NOMO-1 (cell line): ENCODE results near the gene CNGA2.

ENCODE experiments used
- DNase-seq, 2 experiments: peaks; one replicate each; lab custom pipeline; 2025; ENCODE audit not compliant: unreplicated experiment in 2 of 2; lab: John Stamatoyannopoulos, UW

The CNGA2 gene

DNA sequence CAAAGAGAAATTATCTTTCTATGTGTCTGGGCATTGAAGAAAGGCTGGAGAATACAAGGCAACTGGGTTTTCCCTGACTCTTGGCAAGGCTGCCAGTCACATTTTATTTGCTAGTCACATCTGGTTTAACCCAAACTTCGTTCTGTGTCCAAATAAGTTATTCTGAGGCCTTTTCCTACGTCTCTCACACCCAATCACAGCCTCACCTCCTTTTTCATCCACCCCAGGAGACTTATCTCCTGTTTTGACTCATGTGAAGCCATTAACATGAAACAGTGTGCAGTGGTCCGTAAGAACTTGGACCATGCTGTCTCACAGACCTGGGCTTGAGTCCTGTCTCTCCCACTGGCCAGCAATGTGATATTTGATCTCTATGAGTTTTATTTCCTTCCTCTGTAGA lies 59.3 kb downstream of the CNGA2 start:
- DNase-seq = no peak
